Measurements from ENCODE around the gene TPO.
"Not testable (repeated sequence)": the region's sequence is repeated elsewhere in the genome, so short reads cannot be mapped to it uniquely, and the experiment has no call there.

TPO gene

DNA sequence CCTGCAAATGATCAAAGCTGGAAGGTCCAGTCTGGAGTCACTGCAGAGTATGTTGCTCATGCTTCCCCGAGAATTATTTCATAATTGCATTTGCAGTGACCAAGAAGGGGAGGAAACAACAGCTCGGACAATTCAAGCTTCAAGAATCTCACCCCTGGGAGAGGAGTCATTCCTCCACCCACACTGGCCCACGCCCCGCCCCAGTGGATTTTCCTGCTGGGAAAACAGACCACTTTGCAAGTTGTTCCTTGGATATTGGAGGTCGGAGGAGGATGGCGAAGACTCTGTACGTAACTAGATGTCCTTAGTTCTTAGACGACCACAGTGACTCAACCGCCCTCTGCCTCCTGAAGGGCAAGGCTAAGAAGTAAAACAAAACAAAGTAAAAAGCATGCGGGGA, 159.4 kb downstream of the TPO start:
- no peaks in the 10 kb centered on the region for H3K4me1 Mint-ChIP-seq
- peaks cover 9% of the 10 kb centered on the region for H3K27me3 Mint-ChIP-seq
- H3K4me3 Mint-ChIP-seq: no peak overlapping the region
- no peak overlapping the region for H3K27ac Mint-ChIP-seq (ENCODE audit: low read depth)
- no peaks in the 10 kb centered on the region for H3K9me3 Mint-ChIP-seq
- ATAC-seq (replicated peaks; ENCODE audit: extremely low read depth, poor library complexity, severe bottlenecking): no peak
- H3K36me3 Mint-ChIP-seq (ENCODE audit: insufficient read depth): no peaks in the 10 kb centered on the region
- DNase-seq (ENCODE audit: low spot score in 2 of 2): no peak

DNA sequence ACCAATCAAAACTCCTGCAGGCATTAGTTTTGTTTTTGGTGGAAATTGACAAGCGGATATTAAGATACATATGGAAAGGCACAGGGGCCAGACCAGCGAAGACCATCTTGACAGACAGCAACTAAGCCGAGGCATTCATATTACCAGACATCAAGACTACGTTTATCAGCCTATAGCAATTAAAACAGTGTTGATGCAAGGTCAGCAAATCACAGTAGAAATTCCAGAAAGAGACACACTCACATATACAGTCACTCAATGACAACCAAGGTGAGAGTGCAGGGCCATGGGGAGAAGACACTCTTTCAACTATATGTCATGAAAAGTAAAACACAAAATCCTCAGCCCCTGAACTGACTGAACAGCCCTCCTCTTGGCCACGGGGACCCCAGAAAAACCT, 164.6 kb downstream of the TPO start:
- ATAC-seq (replicated peaks; ENCODE audit: extremely low read depth, poor library complexity, severe bottlenecking): no peak
- Mint-ChIP-seq H3K9me3 (no peaks in the 10 kb centered on the region), H3K4me3 (no peak overlapping the region), H3K36me3 (ENCODE audit: insufficient read depth) (no peaks in the 10 kb centered on the region), H3K27ac (ENCODE audit: low read depth) (no peak overlapping the region), H3K27me3 (peaks cover 10% of the 10 kb centered on the region), H3K4me1 (no peaks in the 10 kb centered on the region)
- DNase-seq (ENCODE audit: low spot score in 2 of 2): no peak

DNA sequence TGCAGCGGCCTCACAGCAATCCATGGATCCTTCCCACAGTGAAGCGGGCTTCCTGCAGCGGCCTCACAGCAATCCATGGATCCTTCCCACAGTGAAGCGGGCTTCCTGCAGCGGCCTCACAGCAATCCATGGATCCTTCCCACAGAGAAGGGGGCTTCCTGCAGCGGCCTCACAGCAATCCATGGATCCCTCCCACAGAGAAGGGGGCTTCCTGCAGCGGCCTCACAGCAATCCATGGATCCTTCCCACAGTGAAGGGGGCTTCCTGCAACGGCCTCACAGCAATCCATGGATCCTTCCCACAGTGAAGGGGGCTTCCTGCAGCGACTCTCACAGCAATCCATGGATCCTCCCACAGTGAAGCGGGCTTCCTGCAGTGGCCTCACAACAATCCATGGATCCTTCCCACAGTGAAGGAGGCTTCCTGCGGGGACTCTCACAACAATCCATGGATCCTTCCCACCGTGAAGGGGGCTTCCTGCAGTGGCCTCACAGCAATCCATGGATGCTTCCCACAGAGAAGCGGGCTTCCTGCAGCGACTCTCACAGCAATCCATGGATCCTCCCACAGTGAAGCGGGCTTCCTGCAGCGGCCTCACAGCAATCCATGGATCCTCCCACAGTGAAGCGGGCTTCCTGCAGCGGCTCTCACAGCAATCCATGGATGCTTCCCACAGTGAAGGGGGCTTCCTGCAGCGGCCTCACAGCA, 168.1 kb downstream of the TPO start:
- H3K27ac Mint-ChIP-seq (ENCODE audit: low read depth); DNase-seq (ENCODE audit: low spot score in 2 of 2); H3K9me3 Mint-ChIP-seq; H3K4me3 Mint-ChIP-seq; ATAC-seq (replicated peaks; ENCODE audit: extremely low read depth, poor library complexity, severe bottlenecking); H3K27me3 Mint-ChIP-seq; H3K36me3 Mint-ChIP-seq (ENCODE audit: insufficient read depth); H3K4me1 Mint-ChIP-seq: not testable (repeated sequence)

DNA sequence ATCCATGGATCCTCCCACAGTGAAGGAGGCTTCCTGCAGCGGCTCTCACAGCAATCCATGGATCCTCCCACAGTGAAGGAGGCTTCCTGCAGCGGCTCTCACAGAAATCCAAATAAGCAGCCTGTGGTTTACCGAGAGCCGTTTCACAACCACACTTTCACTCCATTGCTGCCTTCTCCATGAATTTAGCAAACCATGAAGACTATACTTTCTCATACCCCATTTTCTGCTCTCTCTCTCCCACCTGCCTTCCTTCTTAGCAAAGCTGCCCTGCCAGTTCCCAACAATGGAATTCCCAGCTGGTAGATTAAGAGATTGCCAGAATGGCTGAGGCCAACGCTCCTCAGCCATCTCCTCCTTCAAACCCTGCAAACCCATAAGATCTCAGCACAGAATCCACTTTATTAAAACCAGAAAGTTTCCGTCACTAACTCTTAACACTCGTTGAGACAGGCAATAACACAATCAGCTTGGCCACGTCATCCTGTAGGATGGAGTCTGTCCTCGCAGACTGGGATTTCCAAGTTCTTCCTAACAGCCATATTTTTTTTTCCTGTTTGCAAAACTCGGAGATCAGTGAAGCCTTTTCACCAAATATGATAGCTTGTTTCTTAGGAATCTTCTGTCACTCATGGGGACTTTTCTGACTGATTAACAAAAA, 168.8 kb downstream of the TPO start:
- no peak overlapping the region for H3K27ac Mint-ChIP-seq (ENCODE audit: low read depth)
- no peak for ATAC-seq (replicated peaks; ENCODE audit: extremely low read depth, poor library complexity, severe bottlenecking)
- no peaks in the 10 kb centered on the region for H3K4me1 Mint-ChIP-seq

DNA sequence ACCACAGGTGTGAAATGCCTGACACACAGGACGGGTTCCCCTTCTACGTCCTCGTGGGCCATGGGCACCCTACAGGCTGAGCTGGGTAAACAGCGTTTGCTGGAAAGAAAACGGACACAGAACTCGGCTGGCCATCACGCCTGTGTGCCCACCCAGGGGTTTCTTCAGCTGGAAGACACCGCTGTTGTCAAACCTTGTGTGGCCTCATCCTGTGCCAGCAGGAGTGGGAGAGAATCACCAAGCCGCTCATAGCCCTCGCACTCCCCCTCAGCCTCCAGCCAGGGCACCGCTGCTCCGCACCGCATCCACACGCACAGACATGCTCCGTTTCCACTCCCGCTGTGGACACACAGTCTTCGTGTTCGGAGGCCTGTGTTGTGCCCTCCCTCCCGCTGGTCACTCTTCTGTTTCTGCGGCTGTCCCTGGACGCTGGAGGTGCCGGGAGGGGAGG, 169.7 kb downstream of the TPO start:
- H3K27me3 Mint-ChIP-seq: peaks cover 8% of the 10 kb centered on the region
- H3K4me1 Mint-ChIP-seq: no peaks in the 10 kb centered on the region
- H3K36me3 Mint-ChIP-seq (ENCODE audit: insufficient read depth): no peaks in the 10 kb centered on the region
- H3K9me3 Mint-ChIP-seq: no peaks in the 10 kb centered on the region
- H3K27ac Mint-ChIP-seq (ENCODE audit: low read depth): no peak overlapping the region
- ATAC-seq (replicated peaks; ENCODE audit: extremely low read depth, poor library complexity, severe bottlenecking) (no peak), DNase-seq (ENCODE audit: low spot score in 2 of 2) (no peak)
- no peak overlapping the region for H3K4me3 Mint-ChIP-seq

More for the DNA sequence above, 168.8 kb downstream of the TPO start:
- Mint-ChIP-seq H3K27me3 (peaks cover 8% of the 10 kb centered on the region), H3K4me3 (no peak overlapping the region), H3K36me3 (ENCODE audit: insufficient read depth) (no peaks in the 10 kb centered on the region), H3K9me3 (no peaks in the 10 kb centered on the region)
- DNase-seq (ENCODE audit: low spot score in 2 of 2): no peak

DNA sequence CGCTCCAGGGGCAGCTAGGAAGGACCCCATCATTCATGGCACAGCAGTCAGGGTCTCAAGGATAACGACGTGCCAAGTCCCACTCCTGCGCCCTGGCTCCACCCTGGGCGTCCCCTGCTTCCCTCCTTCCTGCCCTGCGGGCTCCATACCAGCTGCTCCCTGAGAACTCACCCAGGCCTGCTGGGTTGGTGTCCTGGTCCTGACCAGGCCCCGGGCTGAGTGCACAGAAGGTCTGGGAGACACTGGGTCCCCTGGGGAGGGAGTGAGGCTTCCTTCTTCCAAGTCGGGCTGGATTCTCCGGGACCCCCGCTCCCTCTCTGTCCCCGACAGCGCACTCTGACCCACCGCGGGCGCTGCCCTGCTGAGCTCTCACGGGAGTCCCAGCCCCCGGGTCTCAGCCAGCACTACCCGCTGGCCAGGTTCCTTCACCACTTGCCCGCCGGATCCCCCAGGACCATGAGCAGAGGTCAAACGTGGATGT, 170.8 kb downstream of the TPO start:
- no peak overlapping the region for H3K4me3 Mint-ChIP-seq
- H3K9me3 Mint-ChIP-seq: no peaks in the 10 kb centered on the region
- no peaks in the 10 kb centered on the region for H3K36me3 Mint-ChIP-seq (ENCODE audit: insufficient read depth)
- DNase-seq (ENCODE audit: low spot score in 2 of 2): no peak
- H3K27ac Mint-ChIP-seq (ENCODE audit: low read depth): no peak overlapping the region
- H3K27me3 Mint-ChIP-seq: peaks cover 8% of the 10 kb centered on the region
- no peaks in the 10 kb centered on the region for H3K4me1 Mint-ChIP-seq
- ATAC-seq (replicated peaks; ENCODE audit: extremely low read depth, poor library complexity, severe bottlenecking): no peak

DNA sequence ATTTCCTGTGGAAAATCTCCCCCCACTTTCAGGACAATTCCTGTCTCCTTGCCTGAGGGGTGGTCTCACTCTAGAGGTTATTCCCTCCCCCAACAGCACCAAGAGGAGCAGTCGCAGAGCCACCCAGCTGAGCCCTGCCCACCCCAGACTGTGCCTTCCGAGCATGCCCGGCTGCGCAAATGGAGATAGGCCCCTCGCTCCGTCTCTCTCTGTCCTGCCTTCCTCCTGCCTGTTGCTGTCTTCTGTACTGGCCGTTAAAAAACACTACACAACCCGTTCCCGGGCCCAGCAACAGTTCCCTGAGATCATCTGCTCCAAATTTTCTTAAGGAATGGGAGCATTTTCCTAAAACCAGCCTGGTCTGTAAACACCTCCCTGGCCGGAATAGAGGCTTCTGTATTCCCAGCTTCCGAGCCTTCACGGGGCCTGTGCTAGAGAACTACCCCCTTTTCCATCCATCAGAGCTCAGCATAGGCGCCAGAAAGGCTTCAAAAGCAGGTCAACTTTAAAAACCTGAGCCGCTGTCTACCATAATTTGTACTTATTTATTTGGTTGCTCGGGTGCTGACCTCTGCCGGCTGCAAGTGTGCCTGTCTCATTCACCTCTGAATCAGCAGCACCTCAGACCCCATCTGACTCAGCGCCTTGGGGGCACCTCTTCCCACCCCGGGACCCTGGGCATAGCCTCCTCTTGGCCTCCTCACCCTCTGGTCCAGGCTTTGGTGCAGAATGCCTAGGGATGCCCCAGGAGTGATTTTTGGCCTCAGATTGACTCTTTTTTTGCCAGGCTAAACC, 171.6 kb downstream of the TPO start:
- peaks cover 11% of the 10 kb centered on the region for H3K27me3 Mint-ChIP-seq
- H3K4me3 Mint-ChIP-seq: no peak overlapping the region
- ATAC-seq (replicated peaks; ENCODE audit: extremely low read depth, poor library complexity, severe bottlenecking): no peak
- no peaks in the 10 kb centered on the region for H3K36me3 Mint-ChIP-seq (ENCODE audit: insufficient read depth)
- H3K9me3 Mint-ChIP-seq: no peaks in the 10 kb centered on the region
- H3K27ac Mint-ChIP-seq (ENCODE audit: low read depth): no peak overlapping the region
- DNase-seq (ENCODE audit: low spot score in 2 of 2): no peak
- no peaks in the 10 kb centered on the region for H3K4me1 Mint-ChIP-seq

DNA sequence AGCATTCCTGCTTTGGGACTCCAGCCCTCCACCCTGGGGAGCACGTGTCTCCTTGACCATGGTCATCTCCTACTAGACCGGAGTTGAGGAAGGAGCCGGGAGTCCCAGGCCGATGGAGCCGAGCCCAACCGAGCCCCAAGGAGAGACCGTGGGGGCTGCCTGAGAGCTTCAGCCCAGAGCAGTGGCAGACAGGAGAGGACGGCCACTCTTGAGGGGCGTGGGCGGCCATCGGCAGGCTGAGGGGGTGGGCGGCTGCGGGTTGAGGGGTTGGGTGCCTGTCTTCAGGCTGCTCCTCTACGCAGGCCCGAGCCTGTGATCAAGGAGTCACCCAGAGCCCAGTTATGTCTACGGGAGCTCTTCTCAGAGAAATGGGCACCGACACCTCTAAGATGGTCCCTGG, 172.4 kb downstream of the TPO start:
- DNase-seq (ENCODE audit: low spot score in 2 of 2): no peak
- Mint-ChIP-seq H3K4me1 (no peaks in the 10 kb centered on the region), H3K9me3 (no peaks in the 10 kb centered on the region), H3K27ac (ENCODE audit: low read depth) (no peak overlapping the region), H3K27me3 (peaks cover 19% of the 10 kb centered on the region), H3K36me3 (ENCODE audit: insufficient read depth) (no peaks in the 10 kb centered on the region), H3K4me3 (no peak overlapping the region)
- ATAC-seq (replicated peaks; ENCODE audit: extremely low read depth, poor library complexity, severe bottlenecking): no peak

DNA sequence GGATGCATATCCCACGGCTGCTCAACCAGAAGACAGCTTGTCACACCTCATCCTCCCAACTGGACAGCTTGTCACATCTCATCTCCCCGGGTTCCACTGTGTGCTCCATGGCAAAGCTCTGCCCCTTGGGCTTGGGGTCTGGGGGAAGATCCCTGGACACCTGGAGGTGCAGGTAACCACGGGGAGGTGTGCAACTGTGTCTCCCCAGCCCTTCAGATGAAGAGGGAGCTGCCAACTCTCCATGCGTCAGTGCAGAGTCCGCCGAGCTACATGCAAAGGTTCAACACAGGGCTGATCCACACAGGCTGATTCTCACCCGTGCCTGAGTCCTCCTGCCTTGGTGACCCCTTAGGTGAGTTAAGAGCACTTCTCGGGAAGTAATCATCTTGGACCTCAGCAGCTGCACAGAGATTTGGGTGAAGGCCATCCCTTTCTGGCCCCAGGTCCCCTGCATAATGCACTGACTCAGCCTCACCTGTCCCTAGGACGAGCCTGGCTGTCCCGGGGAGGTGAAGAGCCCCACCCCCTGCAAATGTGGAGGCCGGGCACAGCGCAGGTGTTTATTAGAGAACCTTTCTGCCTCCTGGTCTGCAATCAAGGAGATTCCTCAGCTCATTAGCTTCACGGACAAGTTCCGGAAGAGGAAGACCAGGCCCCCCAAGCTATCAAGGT, 173.1 kb downstream of the TPO start:
- Mint-ChIP-seq H3K4me3 (no peak overlapping the region), H3K9me3 (no peaks in the 10 kb centered on the region), H3K27ac (ENCODE audit: low read depth) (no peak overlapping the region), H3K4me1 (no peaks in the 10 kb centered on the region), H3K27me3 (peaks cover 25% of the 10 kb centered on the region), H3K36me3 (ENCODE audit: insufficient read depth) (no peaks in the 10 kb centered on the region)
- ATAC-seq (replicated peaks; ENCODE audit: extremely low read depth, poor library complexity, severe bottlenecking): no peak
- no peak for DNase-seq (ENCODE audit: low spot score in 2 of 2)

DNA sequence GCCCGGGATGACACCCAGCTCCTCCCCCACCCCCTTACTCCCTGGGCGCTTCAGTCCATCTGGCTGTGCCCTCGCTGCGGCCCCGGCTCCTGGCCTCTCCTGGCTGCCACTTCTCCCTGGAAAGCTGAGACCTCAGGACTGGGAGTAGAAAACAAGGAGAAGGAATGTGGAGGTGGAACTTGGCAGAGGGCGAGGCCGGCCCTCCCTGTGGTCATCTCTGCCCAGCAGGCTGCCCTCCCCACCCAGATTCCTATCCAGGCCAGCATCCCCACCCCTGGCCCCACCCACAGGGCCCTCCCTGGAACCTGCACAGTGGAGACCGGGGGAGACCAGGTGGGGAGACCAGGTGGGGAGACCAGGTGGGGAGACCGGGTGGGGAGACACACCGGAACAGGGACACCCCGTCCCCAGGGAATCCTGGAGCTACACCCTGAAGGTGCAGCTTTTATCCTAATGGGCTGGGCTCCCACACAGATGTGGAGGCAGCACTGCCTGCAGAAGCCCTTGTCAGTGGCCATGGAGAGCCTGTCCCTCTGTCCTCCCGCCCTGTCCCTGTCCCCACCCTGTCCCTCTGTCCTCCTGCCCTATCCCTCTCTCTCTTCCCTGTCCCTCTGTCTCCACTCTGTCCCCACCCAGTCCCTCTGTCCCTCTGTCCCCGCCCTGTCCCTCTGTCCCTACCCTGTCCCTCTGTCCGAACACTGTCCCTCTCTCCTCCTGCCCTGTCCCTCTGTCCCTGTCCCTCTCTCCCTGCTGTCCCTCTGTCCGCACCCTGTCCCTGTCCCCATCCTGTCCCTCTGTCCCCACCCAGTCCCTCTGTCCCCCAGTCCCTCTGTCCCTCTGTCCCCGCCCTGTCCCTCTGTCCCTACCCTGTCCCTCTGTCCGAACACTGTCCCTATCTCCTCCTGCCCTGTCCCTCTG, 173.9 kb downstream of the TPO start:
- Mint-ChIP-seq H3K36me3 (ENCODE audit: insufficient read depth) (no peaks in the 10 kb centered on the region), H3K9me3 (no peaks in the 10 kb centered on the region), H3K4me3 (no peak overlapping the region), H3K27ac (ENCODE audit: low read depth) (no peak overlapping the region), H3K27me3 (peaks cover 25% of the 10 kb centered on the region), H3K4me1 (no peaks in the 10 kb centered on the region)
- DNase-seq (ENCODE audit: low spot score in 2 of 2) (no peak), ATAC-seq (replicated peaks; ENCODE audit: extremely low read depth, poor library complexity, severe bottlenecking) (no peak)

DNA sequence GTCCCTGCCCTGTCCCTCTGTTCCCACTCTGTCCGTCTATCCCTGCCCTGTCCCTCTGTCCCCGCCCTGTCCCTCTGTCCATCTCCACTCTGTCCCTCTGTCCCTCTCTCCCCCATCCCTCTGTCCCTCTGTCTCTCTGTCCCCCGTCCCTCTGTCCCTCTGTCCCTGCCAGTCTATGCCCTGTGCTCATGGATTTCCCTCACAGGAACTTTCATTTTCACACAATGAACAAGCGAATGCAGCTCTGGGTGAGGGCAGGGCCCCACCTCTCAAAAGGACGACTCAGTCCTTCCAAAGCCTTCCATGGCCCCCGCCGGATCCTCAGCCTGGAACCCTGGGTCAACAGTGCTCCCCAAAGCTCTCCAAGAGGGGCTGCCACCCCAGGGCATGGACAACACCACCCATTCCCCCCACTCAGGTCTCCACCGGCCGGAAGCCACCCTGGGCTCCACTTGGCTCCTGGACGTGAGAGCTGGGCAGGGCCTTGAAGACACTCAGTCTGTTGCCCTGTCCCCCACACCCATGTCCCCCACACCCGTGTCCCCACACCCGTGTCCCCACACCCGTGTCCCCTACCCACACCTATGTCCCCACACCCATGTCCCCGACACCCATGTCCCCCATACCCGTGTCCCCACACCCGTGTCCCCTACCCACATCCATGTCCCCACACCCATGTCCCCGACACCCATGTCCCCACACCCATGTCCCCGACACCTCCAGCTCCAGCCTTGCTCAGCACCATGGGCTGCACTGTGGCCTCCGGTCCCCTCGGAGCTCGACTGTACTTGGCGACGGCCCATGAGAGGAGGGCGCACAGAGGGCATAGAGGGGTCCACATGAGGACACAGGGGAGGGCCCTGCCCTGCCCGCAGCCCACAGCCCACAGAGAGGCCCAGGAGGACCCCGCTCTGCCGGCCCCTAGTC, 175.1 kb downstream of the TPO start:
- H3K9me3 Mint-ChIP-seq: no peaks in the 10 kb centered on the region
- H3K27ac Mint-ChIP-seq (ENCODE audit: low read depth): no peak overlapping the region
- no peak overlapping the region for H3K4me3 Mint-ChIP-seq
- no peaks in the 10 kb centered on the region for H3K36me3 Mint-ChIP-seq (ENCODE audit: insufficient read depth)
- no peak for DNase-seq (ENCODE audit: low spot score in 2 of 2)
- peaks cover 19% of the 10 kb centered on the region for H3K27me3 Mint-ChIP-seq
- H3K4me1 Mint-ChIP-seq: no peaks in the 10 kb centered on the region
- no peak for ATAC-seq (replicated peaks; ENCODE audit: extremely low read depth, poor library complexity, severe bottlenecking)

All from central memory CD8-positive, alpha-beta T cell (primary cell).